Activated B cell treated with CpG ODN at 0.5 μM for 24 hours (primary cell): Measurements from ENCODE around the gene FGF1. TPM values are rescaled to one million over a fixed set of nuclear protein-coding genes. Genes with fewer than 3 reads are reported as not detected.

Experiments
- ATAC-seq: fragments of 200-7000 bp; cut with Tn5 transposase; one replicate; pipeline ENCODE4 v1.10.0; 2021; ENCODE audit warnings: low read depth, mild to moderate bottlenecking, moderate library complexity
- CTCF ChIA-PET: fragments of 350-600 bp; sonication (Branson Sonifier 250); formaldehyde crosslinking; loops from one replicate; lab custom pipeline; 2021; ENCODE audit warnings: antibody characterized with exemption; lab: Charles Lee
- POLR2A ChIA-PET: fragments of 350-600 bp; sonication (Branson Sonifier 250); formaldehyde crosslinking; loops from one replicate; lab custom pipeline; 2021; ENCODE audit warnings: antibody characterized with exemption; lab: Charles Lee
- DNase-seq: peaks from one replicate; pipeline ENCODE4 v3.0.0; 2022
- H3K27ac Mint-ChIP-seq: one replicate; pipeline ENCODE4 v1.8.0; 2020; ENCODE audit warnings: mixed read lengths
- H3K27me3 Mint-ChIP-seq: one replicate; pipeline ENCODE4 v1.8.0; 2021; ENCODE audit warnings: mixed read lengths
- H3K36me3 Mint-ChIP-seq: one replicate; pipeline ENCODE4 v1.8.0; 2021; ENCODE audit warnings: low read depth, mixed read lengths
- H3K4me1 Mint-ChIP-seq: one replicate; pipeline ENCODE4 v1.8.0; 2021; ENCODE audit warnings: mixed read lengths
- H3K4me3 Mint-ChIP-seq: one replicate; pipeline ENCODE4 v1.8.0; 2020; ENCODE audit warnings: mild to moderate bottlenecking, mixed read lengths
- H3K9me3 Mint-ChIP-seq: one replicate; pipeline ENCODE4 v1.8.0; 2020; ENCODE audit warnings: mixed read lengths
- intact Hi-C: fragments of 100-400 bp; cut with micrococcal nuclease; formaldehyde crosslinking; loops from one replicate; pipeline ENCODE4 v1.15.1; 2024
- total RNA-seq: library from RNA; stranded (reverse); gene quantifications from 2 replicates; pipeline ENCODE4 v1.2.3, GENCODE V29; 2022
- TF ChIP-seq, protein P1 (sequence below): fragments of 200-600 bp; IDR thresholded peaks from one replicate; pipeline ENCODE4 v1.8.0; 2022; ENCODE audit warnings: antibody characterized with exemption, mild to moderate bottlenecking

The FGF1 gene
- total RNA-seq, 1 donor from 2014 or later = not detected

DNA sequence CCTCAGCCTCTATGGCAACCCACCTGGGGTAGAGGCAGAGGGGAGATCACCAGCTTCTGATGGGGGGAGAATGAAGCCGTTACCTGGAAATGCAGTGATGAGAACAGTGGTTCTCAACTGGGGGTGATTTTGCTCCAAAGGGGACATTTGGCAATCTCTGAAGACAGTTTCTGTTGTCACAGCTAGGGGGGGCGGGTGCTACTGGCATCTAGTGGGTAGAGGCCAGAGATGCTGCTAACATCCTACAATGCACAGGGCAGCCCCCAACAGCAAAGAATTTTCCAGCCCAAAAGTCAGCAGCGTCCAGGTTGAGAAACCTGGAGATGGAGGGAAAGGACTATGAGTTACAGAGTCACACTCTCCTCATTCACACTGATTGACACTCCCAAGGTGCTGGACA is 84.5 kb downstream of the FGF1 start:
- POLR2A ChIA-PET = no interaction called here

DNA sequence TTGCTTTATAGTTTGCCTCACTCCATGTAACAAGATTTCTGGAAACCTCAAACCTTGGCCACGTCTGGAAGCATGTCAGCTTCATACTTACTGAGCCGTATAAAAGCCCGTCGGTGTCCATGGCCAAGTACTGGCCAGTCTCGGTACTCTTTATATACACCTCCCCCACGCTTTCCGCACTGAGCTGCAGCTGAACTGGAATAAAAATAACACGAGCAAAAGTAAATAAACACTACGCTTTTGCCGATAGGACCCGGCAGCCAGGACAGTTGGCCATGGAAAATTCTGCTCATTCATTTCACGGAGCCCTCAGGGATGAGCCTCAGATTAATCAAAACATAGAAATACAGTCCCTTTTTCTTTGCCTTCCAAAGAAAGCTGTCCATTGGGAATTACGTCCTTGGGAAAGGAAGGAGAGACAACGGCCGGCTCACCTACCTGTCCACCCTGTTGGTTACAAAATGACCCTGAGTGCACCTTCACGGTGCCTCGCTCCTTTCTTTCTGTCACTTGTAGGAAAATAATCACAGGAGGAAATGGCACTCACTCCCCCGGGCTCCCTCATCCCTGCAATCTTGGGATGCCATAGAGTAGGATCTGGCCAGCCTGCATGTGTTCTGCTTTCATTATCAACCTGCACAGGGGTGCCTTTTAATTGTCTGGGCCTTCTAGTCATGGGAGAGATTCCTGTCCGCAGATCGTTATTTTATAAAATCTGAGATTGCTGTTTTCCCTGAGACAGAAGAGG is 85.1 kb downstream of the FGF1 start:
- ChIA-PET POLR2A (no interaction called here), CTCF (interaction anchor here (0.6 kb wide), 1 partner anchor 98 kb away, joined by 3 read pairs; no protein-coding TSS in a partner anchor)
- ATAC-seq (no peak), DNase-seq (no peak)
- intact Hi-C loops = no loop called here
- H3K36me3 Mint-ChIP-seq = no peaks in the 10 kb centered on the region
- TF ChIP-seq, protein P1, sequence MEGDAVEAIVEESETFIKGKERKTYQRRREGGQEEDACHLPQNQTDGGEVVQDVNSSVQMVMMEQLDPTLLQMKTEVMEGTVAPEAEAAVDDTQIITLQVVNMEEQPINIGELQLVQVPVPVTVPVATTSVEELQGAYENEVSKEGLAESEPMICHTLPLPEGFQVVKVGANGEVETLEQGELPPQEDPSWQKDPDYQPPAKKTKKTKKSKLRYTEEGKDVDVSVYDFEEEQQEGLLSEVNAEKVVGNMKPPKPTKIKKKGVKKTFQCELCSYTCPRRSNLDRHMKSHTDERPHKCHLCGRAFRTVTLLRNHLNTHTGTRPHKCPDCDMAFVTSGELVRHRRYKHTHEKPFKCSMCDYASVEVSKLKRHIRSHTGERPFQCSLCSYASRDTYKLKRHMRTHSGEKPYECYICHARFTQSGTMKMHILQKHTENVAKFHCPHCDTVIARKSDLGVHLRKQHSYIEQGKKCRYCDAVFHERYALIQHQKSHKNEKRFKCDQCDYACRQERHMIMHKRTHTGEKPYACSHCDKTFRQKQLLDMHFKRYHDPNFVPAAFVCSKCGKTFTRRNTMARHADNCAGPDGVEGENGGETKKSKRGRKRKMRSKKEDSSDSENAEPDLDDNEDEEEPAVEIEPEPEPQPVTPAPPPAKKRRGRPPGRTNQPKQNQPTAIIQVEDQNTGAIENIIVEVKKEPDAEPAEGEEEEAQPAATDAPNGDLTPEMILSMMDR = no peak
- peaks cover 32% of the 10 kb centered on the region for H3K27me3 Mint-ChIP-seq
- no peaks in the 10 kb centered on the region for H3K4me1 Mint-ChIP-seq
- H3K9me3 Mint-ChIP-seq = no peaks in the 10 kb centered on the region
- no peak overlapping the region for H3K4me3 Mint-ChIP-seq
- H3K27ac Mint-ChIP-seq = no peak overlapping the region

More for the DNA sequence above, 84.5 kb downstream of the FGF1 start:
- no peak for ATAC-seq
- TF ChIP-seq, protein P1 = no peak
- H3K36me3 Mint-ChIP-seq = no peaks in the 10 kb centered on the region
- no peaks in the 10 kb centered on the region for H3K9me3 Mint-ChIP-seq
- intact Hi-C loops = no loop called here
- CTCF ChIA-PET = interaction anchor here (0.6 kb wide), 1 partner anchor 97 kb away, joined by 3 read pairs; no protein-coding TSS in a partner anchor
- DNase-seq = no peak
- H3K27ac Mint-ChIP-seq = no peak overlapping the region
- no peak overlapping the region for H3K4me3 Mint-ChIP-seq
- H3K4me1 Mint-ChIP-seq = no peaks in the 10 kb centered on the region
- peaks cover 34% of the 10 kb centered on the region for H3K27me3 Mint-ChIP-seq

DNA sequence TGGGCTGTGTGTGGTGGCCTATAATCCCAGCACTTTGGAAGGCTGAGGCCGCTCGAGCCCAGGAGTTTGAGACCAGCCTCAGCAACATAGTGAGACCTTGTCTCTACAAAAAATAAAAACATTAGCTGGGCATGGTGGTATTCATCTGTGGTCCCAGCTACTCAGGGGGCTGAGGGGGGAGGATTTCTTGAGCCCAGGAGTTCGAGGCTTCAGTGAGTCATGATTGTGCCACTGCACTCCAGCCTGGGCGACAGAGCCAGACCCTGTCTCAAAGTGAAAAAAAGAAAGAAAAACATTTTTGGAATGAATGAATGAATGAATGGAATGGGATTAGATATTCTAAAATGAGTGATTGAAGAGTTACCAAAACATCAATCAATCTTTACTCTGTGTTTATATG is 85.8 kb downstream of the FGF1 start:
- CTCF ChIA-PET = no interaction called here
- ATAC-seq (no peak), DNase-seq (no peak)
- intact Hi-C loops = no loop called here
- peaks cover 34% of the 10 kb centered on the region for H3K27me3 Mint-ChIP-seq
- no peaks in the 10 kb centered on the region for H3K9me3 Mint-ChIP-seq
- no peaks in the 10 kb centered on the region for H3K36me3 Mint-ChIP-seq
- TF ChIP-seq, protein P1 = no peak
- H3K4me1 Mint-ChIP-seq = no peaks in the 10 kb centered on the region
- H3K27ac Mint-ChIP-seq = no peak overlapping the region
- no peak overlapping the region for H3K4me3 Mint-ChIP-seq
- POLR2A ChIA-PET = no interaction called here

DNA sequence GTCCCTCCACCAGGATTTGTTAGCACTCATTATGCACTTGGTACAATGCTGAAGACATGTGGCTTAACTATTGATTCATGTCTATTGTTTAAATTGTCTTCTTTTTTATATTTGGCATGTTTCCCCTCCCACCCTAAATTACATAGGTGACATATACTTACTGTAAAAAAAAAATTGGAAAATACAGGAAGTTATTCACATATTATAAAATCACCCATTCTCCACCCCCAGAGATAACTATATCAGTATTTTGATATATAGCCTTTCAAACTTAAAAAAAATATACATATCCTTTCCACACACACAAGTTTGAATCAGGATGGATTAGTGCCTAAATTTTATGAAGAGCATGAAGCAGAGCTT is 87.6 kb downstream of the FGF1 start:
- Mint-ChIP-seq H3K4me3 (no peak overlapping the region), H3K27ac (no peak overlapping the region), H3K4me1 (no peaks in the 10 kb centered on the region), H3K27me3 (peaks cover 38% of the 10 kb centered on the region), H3K9me3 (no peaks in the 10 kb centered on the region), H3K36me3 (no peaks in the 10 kb centered on the region)
- CTCF ChIA-PET = interaction anchor here (0.6 to 1.9 kb wide), 2 partner anchors 10 to 13 kb away, joined by 3 to 6 read pairs; no protein-coding TSS in a partner anchor
- ATAC-seq = no peak
- POLR2A ChIA-PET = no interaction called here
- intact Hi-C loops = no loop called here
- TF ChIP-seq, protein P1 = no peak
- DNase-seq = no peak

DNA sequence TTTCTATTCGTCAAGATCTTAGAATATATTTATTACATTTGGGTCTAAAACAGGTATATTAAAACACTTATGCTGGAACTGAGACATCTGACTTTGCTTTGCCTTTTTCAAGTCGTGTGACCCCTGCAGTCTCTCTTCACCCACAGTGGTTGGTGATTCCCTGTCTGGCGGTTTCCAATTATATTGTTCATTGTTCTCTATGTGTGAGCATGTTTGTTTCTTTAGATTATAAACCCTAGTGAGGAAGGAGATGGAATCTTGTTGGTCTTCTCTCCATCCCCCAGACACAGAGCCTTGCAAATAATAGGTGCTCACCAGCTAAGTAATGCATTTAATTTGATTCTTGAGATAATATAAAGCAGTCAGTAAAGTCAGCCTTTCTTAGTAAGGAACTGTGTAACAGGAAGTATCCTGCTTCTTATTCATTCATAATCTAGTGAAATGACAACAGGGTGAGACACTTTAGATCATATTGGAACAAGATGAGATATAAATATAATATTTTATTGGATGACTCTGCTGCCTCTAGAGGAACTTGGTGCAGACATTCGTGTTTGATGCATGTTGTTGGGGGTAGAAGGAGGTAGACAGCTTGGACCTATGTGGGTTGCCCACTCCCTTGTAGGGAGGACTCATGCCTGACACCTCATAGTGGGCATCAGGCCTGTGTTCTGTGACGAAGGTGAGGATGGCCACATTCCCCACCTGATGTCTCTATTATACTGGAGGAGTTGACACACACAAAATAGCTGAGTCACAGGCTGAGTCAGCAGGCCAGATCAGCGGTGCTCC is 88.1 kb downstream of the FGF1 start:
- no peak overlapping the region for H3K4me3 Mint-ChIP-seq
- no peak for DNase-seq
- no peaks in the 10 kb centered on the region for H3K9me3 Mint-ChIP-seq
- ChIA-PET POLR2A (no interaction called here), CTCF (interaction anchor here (0.6 to 1.9 kb wide), 2 partner anchors 10 to 14 kb away, joined by 3 to 6 read pairs; no protein-coding TSS in a partner anchor)
- ATAC-seq = no peak
- TF ChIP-seq, protein P1 = no peak
- intact Hi-C loops = no loop called here
- H3K27me3 Mint-ChIP-seq = peaks cover 35% of the 10 kb centered on the region
- H3K27ac Mint-ChIP-seq = no peak overlapping the region
- no peaks in the 10 kb centered on the region for H3K36me3 Mint-ChIP-seq
- H3K4me1 Mint-ChIP-seq = no peaks in the 10 kb centered on the region
